GM12878 (cell line): ENCODE data around the gene PIK3R5. TPM values are rescaled to one million over a fixed set of nuclear protein-coding genes. Genes with fewer than 3 reads are reported as not detected.

Experiments
- ATF3 ChIP-seq: IDR thresholded peaks from 2 replicates; pipeline ENCODE4 v1.6.1; 2011; ENCODE audit warnings: low read depth, mild to moderate bottlenecking, low read length, moderate library complexity, borderline replicate concordance; ENCODE audit errors: extremely low read depth
- CUX1 ChIP-seq: IDR thresholded peaks from 2 replicates; pipeline ENCODE4 v1.6.1; 2012; ENCODE audit warnings: improper control_type of control experiment, low read depth, low read length; ENCODE audit not compliant: insufficient replicate concordance
- ESRRA ChIP-seq: IDR thresholded peaks from 2 replicates; pipeline ENCODE4 v1.6.1; 2012; ENCODE audit warnings: mild to moderate bottlenecking, low read length, improper control_type of control experiment
- EZH2 ChIP-seq: IDR thresholded peaks from 2 replicates; pipeline ENCODE4 v1.6.1; 2012; ENCODE audit warnings: low read depth, mild to moderate bottlenecking, control low read depth, inconsistent platforms, low read length, borderline replicate concordance; ENCODE audit not compliant: control insufficient read depth
- JUND ChIP-seq: IDR thresholded peaks from 2 replicates; pipeline ENCODE4 v1.6.1; 2012; ENCODE audit warnings: low read depth, mild to moderate bottlenecking, low read length, improper control_type of control experiment, moderate library complexity
- MTA2 ChIP-seq: fragments of 450-650 bp; IDR thresholded peaks from 2 replicates; pipeline ENCODE4 v1.6.1; 2016; ENCODE audit warnings: low read depth, mild to moderate bottlenecking, moderate library complexity
- MYC ChIP-seq: IDR thresholded peaks from 2 replicates; pipeline ENCODE4 v1.6.1; 2011; ENCODE audit warnings: mild to moderate bottlenecking, low read length, moderate library complexity, inconsistent platforms; ENCODE audit not compliant: insufficient read depth, insufficient replicate concordance, insufficient read length, severe bottlenecking
- NFXL1 ChIP-seq: fragments of 450-650 bp; IDR thresholded peaks from 2 replicates; pipeline ENCODE4 v1.6.1; 2017; ENCODE audit warnings: antibody characterized with exemption, mild to moderate bottlenecking, borderline replicate concordance
- NR2C1 ChIP-seq: fragments of 450-650 bp; IDR thresholded peaks from 2 replicates; pipeline ENCODE4 v1.6.1; 2017; ENCODE audit warnings: antibody characterized with exemption, mild to moderate bottlenecking, moderate library complexity
- RUNX3 ChIP-seq: IDR thresholded peaks from 2 replicates; pipeline ENCODE4 v1.6.1; 2012; ENCODE audit warnings: low read length, inconsistent platforms
- SRF ChIP-seq, 2 experiments: IDR thresholded peaks; 2 replicates each; pipeline ENCODE4 v1.6.1; 2011; ENCODE audit warnings: low read depth in 2 of 2, low read length in 2 of 2, mild to moderate bottlenecking in 1 of 2, moderate library complexity in 1 of 2
- SUPT20H ChIP-seq: IDR thresholded peaks from 2 replicates; pipeline ENCODE4 v1.6.1; 2011; ENCODE audit warnings: low read depth, mild to moderate bottlenecking, low read length, moderate library complexity, borderline replicate concordance; ENCODE audit not compliant: control insufficient read depth
- TBL1XR1 ChIP-seq: IDR thresholded peaks from 2 replicates; pipeline ENCODE4 v1.6.1; 2012; ENCODE audit warnings: low read depth, low read length, improper control_type of control experiment
- TCF12 ChIP-seq: IDR thresholded peaks from 2 replicates; pipeline ENCODE4 v1.6.1; 2011; ENCODE audit warnings: low read depth, mild to moderate bottlenecking, low read length
- TCF7 ChIP-seq: IDR thresholded peaks from 2 replicates; pipeline ENCODE4 v1.6.1; 2014; ENCODE audit warnings: antibody characterized with exemption, borderline replicate concordance
- ZNF217 ChIP-seq: fragments of 450-650 bp; IDR thresholded peaks from 2 replicates; pipeline ENCODE4 v1.6.1; 2017; ENCODE audit warnings: antibody characterized with exemption, mild to moderate bottlenecking
- polyA plus RNA-seq, 11 experiments: library from polyadenylated mRNA; depleted of rRNA in 4 of 11; unstranded in 6 of 11; stranded (reverse) in 5 of 11; fragments of >200 nt; fragmentation: Nextera tagmentation in 4 of 11; fragmentation: Illumina TruSeq in 1 of 11; extraction: Ambion mirVana in 4 of 11; extraction: Trizol in 1 of 11; gene quantifications; 1 replicate in 1 of 11; 2 replicates in 10 of 11; pipeline versions ENCODE4 v1.2.1 to v1.2.3, GENCODE V29; 2011 to 2016; ENCODE audit warnings: inconsistent platforms in 2 of 11, missing spikeins in 2 of 11, low read depth in 1 of 11
- total RNA-seq, 4 experiments: library from RNA; depleted of rRNA in 3 of 4; stranded (reverse); fragments of >200 nt in 3 of 4; fragmentation: Illumina TruSeq in 1 of 4; extraction: Trizol in 1 of 4; gene quantifications; 2 replicates each; pipeline versions ENCODE4 v1.2.1 to v1.2.3, GENCODE V29; 2013 to 2021
- TF ChIP-seq, protein P1 (sequence below): fragments of 450-650 bp; IDR thresholded peaks from 2 replicates; pipeline ENCODE4 v1.6.1; 2017; ENCODE audit warnings: mild to moderate bottlenecking, moderate library complexity
- TF ChIP-seq, protein P2 (sequence below): IDR thresholded peaks from 2 replicates; pipeline ENCODE4 v1.6.1; 2011; ENCODE audit warnings: borderline replicate concordance, low read depth, mild to moderate bottlenecking, moderate library complexity, mixed read lengths, low read length; ENCODE audit not compliant: insufficient read depth; ENCODE audit errors: extremely low read length

The PIK3R5 gene
- total and polyA plus RNA-seq, 10 of the 15 experiments (the other 5 are each of a cell fraction or from before 2014, with no cell fraction given): 9.5 to 50.8 (median 35.5) TPM

- TF ChIP-seq, protein P1, sequence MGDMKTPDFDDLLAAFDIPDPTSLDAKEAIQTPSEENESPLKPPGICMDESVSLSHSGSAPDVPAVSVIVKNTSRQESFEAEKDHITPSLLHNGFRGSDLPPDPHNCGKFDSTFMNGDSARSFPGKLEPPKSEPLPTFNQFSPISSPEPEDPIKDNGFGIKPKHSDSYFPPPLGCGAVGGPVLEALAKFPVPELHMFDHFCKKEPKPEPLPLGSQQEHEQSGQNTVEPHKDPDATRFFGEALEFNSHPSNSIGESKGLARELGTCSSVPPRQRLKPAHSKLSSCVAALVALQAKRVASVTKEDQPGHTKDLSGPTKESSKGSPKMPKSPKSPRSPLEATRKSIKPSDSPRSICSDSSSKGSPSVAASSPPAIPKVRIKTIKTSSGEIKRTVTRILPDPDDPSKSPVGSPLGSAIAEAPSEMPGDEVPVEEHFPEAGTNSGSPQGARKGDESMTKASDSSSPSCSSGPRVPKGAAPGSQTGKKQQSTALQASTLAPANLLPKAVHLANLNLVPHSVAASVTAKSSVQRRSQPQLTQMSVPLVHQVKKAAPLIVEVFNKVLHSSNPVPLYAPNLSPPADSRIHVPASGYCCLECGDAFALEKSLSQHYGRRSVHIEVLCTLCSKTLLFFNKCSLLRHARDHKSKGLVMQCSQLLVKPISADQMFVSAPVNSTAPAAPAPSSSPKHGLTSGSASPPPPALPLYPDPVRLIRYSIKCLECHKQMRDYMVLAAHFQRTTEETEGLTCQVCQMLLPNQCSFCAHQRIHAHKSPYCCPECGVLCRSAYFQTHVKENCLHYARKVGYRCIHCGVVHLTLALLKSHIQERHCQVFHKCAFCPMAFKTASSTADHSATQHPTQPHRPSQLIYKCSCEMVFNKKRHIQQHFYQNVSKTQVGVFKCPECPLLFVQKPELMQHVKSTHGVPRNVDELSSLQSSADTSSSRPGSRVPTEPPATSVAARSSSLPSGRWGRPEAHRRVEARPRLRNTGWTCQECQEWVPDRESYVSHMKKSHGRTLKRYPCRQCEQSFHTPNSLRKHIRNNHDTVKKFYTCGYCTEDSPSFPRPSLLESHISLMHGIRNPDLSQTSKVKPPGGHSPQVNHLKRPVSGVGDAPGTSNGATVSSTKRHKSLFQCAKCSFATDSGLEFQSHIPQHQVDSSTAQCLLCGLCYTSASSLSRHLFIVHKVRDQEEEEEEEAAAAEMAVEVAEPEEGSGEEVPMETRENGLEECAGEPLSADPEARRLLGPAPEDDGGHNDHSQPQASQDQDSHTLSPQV: peak; percentile 73
- TF ChIP-seq ZNF217: peak; percentile 74
- no peak for TF ChIP-seq SUPT20H
- peak; percentile 63 for TF ChIP-seq CUX1
- TF ChIP-seq ATF3: no peak
- peak; percentile 95 for TF ChIP-seq TCF12
- TF ChIP-seq MTA2: peak; percentile 85
- no peak for TF ChIP-seq EZH2
- no peak for TF ChIP-seq NFXL1
- peak; percentile 14; the same call in 1 of the 2 replicates for TF ChIP-seq TBL1XR1
- peak; percentile 69; the same call in 1 of the 2 replicates for TF ChIP-seq JUND
- TF ChIP-seq, protein P2, sequence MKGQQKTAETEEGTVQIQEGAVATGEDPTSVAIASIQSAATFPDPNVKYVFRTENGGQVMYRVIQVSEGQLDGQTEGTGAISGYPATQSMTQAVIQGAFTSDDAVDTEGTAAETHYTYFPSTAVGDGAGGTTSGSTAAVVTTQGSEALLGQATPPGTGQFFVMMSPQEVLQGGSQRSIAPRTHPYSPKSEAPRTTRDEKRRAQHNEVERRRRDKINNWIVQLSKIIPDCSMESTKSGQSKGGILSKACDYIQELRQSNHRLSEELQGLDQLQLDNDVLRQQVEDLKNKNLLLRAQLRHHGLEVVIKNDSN: peak; percentile 25
- peak in 1 of 2 experiments; percentile 84; a peak in 2 of 4 replicates for TF ChIP-seq SRF (IDR thresholded peaks at IDR 0.05; ENCODE audit: low read depth in 2 of 2, low read length in 2 of 2)
- peak; percentile 94 for TF ChIP-seq RUNX3
- peak; percentile 83; the same call in 1 of the 2 replicates for TF ChIP-seq TCF7
- TF ChIP-seq NR2C1: no peak
- no peak for TF ChIP-seq ESRRA
- TF ChIP-seq MYC: no peak
Measured at GRCh38 chr17:8939496-8940334, 25.8 kb downstream of the PIK3R5 start (continued).
